Measurements from ENCODE around the gene MIDN. TPM values are rescaled to one million over a fixed set of nuclear protein-coding genes. Genes with fewer than 3 reads are reported as not detected.

MIDN gene
- total RNA-seq, 4 donors from 2014 or later: 12.4 to 65.0 (median 40.4) TPM

DNA sequence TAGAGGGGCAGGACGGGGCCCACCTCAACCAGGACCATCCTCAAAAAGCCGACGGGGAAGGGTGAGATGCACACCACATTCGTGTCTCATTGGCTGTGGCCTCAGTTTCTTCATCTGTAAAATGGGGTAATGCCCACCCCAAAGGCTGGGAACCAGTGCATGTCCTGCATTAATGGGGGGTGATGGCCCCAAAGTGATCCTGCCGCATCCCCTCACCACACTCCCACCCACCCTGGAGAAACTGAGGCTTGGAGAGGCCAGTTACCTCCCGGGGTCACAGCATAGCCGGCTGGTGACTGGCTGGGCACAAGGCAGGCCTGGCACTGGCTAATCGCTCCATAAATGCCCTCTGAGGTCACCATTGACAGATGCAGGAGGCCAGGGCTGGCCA is 640 bp upstream of the MIDN start:
- WGBS, 2 donors: 70 to 72% methylated on average over 5 of the region's 8 CpGs
- intact Hi-C loops (cut with DNase I): no loop called here
- H3K36me3 ChIP-seq: peaks cover 0 to 38% (median 8%) of the 10 kb centered on the region in 3 donors
- no peaks in the 10 kb centered on the region for H3K27me3 ChIP-seq
- TF ChIP-seq, protein P1, sequence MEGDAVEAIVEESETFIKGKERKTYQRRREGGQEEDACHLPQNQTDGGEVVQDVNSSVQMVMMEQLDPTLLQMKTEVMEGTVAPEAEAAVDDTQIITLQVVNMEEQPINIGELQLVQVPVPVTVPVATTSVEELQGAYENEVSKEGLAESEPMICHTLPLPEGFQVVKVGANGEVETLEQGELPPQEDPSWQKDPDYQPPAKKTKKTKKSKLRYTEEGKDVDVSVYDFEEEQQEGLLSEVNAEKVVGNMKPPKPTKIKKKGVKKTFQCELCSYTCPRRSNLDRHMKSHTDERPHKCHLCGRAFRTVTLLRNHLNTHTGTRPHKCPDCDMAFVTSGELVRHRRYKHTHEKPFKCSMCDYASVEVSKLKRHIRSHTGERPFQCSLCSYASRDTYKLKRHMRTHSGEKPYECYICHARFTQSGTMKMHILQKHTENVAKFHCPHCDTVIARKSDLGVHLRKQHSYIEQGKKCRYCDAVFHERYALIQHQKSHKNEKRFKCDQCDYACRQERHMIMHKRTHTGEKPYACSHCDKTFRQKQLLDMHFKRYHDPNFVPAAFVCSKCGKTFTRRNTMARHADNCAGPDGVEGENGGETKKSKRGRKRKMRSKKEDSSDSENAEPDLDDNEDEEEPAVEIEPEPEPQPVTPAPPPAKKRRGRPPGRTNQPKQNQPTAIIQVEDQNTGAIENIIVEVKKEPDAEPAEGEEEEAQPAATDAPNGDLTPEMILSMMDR (IDR thresholded peaks at IDR 0.05): no peak
- no peak for TF ChIP-seq POLR2A (IDR thresholded peaks at IDR 0.05)
- no peaks in the 10 kb centered on the region for H3K9me3 ChIP-seq
- peak overlapping the region; percentile 73 to 98 (median 90) for H3K4me3 ChIP-seq
- H3K27ac ChIP-seq: peak overlapping the region; percentile 96 to 100 (median 100)
- peaks cover 53 to 79% (median 57%) of the 10 kb centered on the region in 3 donors for H3K4me1 ChIP-seq
- DNase-seq: no peak

DNA sequence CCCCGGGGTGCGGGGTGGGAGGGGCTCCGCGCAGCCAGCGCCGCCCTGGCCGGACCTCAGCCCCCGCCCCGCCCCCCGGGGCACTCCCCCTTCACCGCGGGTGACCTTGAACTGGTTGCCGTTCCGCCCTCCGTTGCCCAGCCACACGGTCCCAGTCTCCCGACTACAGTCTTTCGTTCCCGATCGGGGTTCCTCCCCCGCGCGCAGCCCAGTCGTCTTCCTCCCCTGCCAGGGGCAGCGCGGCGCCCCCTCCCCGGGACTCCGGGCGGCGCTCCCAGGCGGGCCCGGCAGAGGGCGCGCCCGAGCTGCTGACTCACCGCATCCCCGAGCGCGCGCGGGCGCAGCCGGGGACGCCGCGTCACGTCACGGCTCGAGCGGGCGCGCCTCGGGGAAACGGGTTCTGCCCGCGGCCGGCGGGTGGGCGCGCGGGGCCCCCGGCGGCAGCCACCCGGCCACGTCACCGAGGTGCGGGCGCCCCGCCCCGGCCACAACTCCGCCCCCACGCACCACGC is 459 bp downstream of the MIDN start:
- H3K4me1 ChIP-seq: peaks cover 47 to 79% (median 59%) of the 10 kb centered on the region in 3 donors
- H3K27ac ChIP-seq: peak overlapping the region; percentile 96 to 100 (median 100)
- TF ChIP-seq, protein P1 (IDR thresholded peaks at IDR 0.05): peak; percentile 62 to 98 (median 93)
- no peak for TF ChIP-seq POLR2A (IDR thresholded peaks at IDR 0.05)
- peaks cover 2 to 33% (median 8%) of the 10 kb centered on the region in 3 donors for H3K36me3 ChIP-seq
- intact Hi-C loops (cut with DNase I): no loop called here
- H3K4me3 ChIP-seq: peak overlapping the region; percentile 73 to 98 (median 90)
- no peaks in the 10 kb centered on the region for H3K9me3 ChIP-seq
- no peak for DNase-seq
- H3K27me3 ChIP-seq: no peaks in the 10 kb centered on the region
- WGBS, 2 donors: 0 to 2% methylated on average over 8 to 11 of the region's 74 CpGs

DNA sequence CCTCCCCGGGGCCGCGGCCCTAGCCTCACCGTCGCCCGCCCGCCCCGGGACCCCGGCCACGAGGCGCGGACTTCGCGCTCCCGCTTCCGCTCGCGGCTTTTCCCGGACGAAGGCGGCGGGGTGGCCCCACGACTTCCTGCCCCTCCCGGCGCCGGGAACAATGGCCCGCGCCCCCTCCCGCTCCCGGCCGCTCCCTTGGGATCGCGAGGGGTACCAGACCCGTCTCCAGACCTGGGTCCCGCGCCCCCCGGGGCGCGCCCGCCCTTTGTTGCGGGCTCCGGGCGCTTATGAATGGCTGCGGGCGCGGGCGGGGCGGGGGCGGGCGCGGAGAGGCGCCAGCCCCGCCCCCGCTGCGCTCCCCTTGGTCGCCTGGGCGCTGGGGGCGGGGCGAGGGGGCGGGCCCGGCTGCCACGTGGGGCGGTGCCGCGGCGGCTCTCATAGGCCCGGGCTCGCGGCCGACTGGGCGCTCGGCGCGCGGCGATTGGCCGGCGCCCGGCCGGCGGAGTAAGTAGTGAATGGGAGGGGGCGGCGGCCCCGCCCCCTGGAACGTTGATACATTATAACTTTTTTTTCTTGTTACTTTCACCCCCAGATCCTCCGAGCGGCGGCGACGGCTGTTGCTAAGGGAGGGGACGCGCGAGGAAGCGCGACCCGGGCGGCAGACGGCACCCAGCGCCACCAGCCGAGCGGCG is 1.1 kb downstream of the MIDN start:
- H3K4me3 ChIP-seq: peak overlapping the region; percentile 73 to 98 (median 90)
- peak; percentile 78 for DNase-seq
- H3K27ac ChIP-seq: peak overlapping the region; percentile 98 to 100 (median 100)
- TF ChIP-seq, protein P1 (IDR thresholded peaks at IDR 0.05): peak in 1 of 6 experiments; percentile 31
- TF ChIP-seq POLR2A (IDR thresholded peaks at IDR 0.05): peak in 3 of 4 donors; percentile 95 to 96 (median 96)
- WGBS, 2 donors: 0% methylated on average over 11 to 17 of the region's 102 CpGs
- intact Hi-C loops (cut with DNase I): no loop called here
- H3K4me1 ChIP-seq: peaks cover 47 to 79% (median 59%) of the 10 kb centered on the region in 3 donors
- H3K27me3 ChIP-seq: no peaks in the 10 kb centered on the region
- no peaks in the 10 kb centered on the region for H3K9me3 ChIP-seq
- peaks cover 8 to 35% (median 13%) of the 10 kb centered on the region in 3 donors for H3K36me3 ChIP-seq

DNA sequence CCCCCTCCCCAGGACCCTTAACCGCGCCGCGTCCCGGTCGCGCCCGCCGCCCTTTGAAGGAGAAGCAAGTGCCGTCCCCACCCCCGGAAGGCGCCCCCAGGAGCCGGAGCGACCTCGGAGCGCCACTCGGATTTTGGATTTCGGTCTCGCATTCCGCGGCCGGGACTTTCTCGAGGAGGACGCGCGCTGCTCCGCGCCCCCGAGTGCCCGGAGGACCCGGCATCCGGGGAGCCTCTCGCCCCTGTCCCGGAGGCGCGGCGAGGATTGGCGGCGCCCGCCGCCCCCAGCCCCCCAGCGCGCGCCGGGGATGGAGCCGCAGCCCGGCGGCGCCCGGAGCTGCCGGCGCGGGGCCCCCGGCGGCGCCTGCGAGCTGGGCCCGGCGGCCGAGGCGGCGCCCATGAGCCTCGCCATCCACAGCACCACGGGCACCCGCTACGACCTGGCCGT is 1.6 kb downstream of the MIDN start:
- H3K36me3 ChIP-seq: peaks cover 14 to 41% (median 18%) of the 10 kb centered on the region in 3 donors
- DNase-seq: no peak
- no CpG with 5 or more reads among the region's 67 CpGs for WGBS, 2 donors
- intact Hi-C loops (cut with DNase I): no loop called here
- TF ChIP-seq, protein P1 (IDR thresholded peaks at IDR 0.05): no peak
- no peak for TF ChIP-seq POLR2A (IDR thresholded peaks at IDR 0.05)
- peak overlapping the region; percentile 73 to 98 (median 90) for H3K4me3 ChIP-seq
- H3K9me3 ChIP-seq: no peaks in the 10 kb centered on the region
- peak overlapping the region; percentile 98 to 100 (median 100) for H3K27ac ChIP-seq
- peaks cover 47 to 79% (median 59%) of the 10 kb centered on the region in 3 donors for H3K4me1 ChIP-seq
- no peaks in the 10 kb centered on the region for H3K27me3 ChIP-seq
